A673 (cell line): ENCODE data around the gene USP9X. TPM values are rescaled to one million over a fixed set of nuclear protein-coding genes. Genes with fewer than 3 reads are reported as not detected.
"Not testable (repeated sequence)": the region's sequence is repeated elsewhere in the genome, so short reads cannot be mapped to it uniquely, and the experiment has no call there.

Experiments
- BruUV-seq: library from RNA; stranded (reverse); fragments of 400-500 nt; replicated peaks from 2 replicates; lab custom pipeline; 2021; lab: Mats Ljungman, UMichigan
- CTCF ChIA-PET: fragments of 300-600 bp; sonication (Branson Sonifier 250); formaldehyde crosslinking; loops from one replicate; lab custom pipeline; 2022; ENCODE audit warnings: antibody characterized with exemption; lab: Charles Lee
- POLR2A ChIA-PET: fragments of 300-600 bp; sonication (Branson Sonifier 250); formaldehyde crosslinking; loops from one replicate; lab custom pipeline; 2022; ENCODE audit warnings: antibody characterized with exemption; ENCODE audit not compliant: low non-redundant PET; lab: Charles Lee
- DNase-seq: peaks from one replicate; pipeline ENCODE4 v3.0.0-alpha.2; 2015; ENCODE audit warnings: low spot score
- H3K27ac ChIP-seq: fragments of 200-600 bp; sonication (generic); 2 replicates; pipeline ENCODE4 v1.5.1; 2016; ENCODE audit warnings: mixed run types, low read depth, mild to moderate bottlenecking, mixed read lengths, antibody characterized with exemption, low read length; ENCODE audit not compliant: poor library complexity, severe bottlenecking
- H3K27me3 ChIP-seq: fragments of 200-600 bp; sonication (generic); replicated peaks from 2 replicates; pipeline ENCODE4 v1.6.1; 2017; ENCODE audit warnings: mixed run types, low read depth, mild to moderate bottlenecking, mixed read lengths, antibody characterized with exemption, low read length; ENCODE audit not compliant: insufficient read depth, poor library complexity
- H3K36me3 ChIP-seq: fragments of 200-600 bp; sonication (generic); 2 replicates; pipeline ENCODE4 v1.6.1; 2016; ENCODE audit warnings: mixed run types, mild to moderate bottlenecking, mixed read lengths, antibody characterized with exemption, low read length; ENCODE audit not compliant: insufficient read depth, poor library complexity, severe bottlenecking
- H3K4me1 ChIP-seq: fragments of 200-600 bp; sonication (generic); 2 replicates; pipeline ENCODE4 v1.6.1; 2017; ENCODE audit warnings: mixed run types, mild to moderate bottlenecking, mixed read lengths, antibody characterized with exemption, low read length; ENCODE audit not compliant: insufficient read depth, poor library complexity, severe bottlenecking
- H3K4me3 ChIP-seq: fragments of 200-600 bp; sonication (generic); 2 replicates; pipeline ENCODE4 v1.5.1; 2016; ENCODE audit warnings: low read depth, mixed run types, mild to moderate bottlenecking, mixed read lengths, low read length; ENCODE audit not compliant: poor library complexity, severe bottlenecking
- H3K9me3 ChIP-seq: fragments of 200-600 bp; sonication (generic); 2 replicates; pipeline ENCODE4 v1.6.1; 2016; ENCODE audit warnings: mixed run types, low read depth, mild to moderate bottlenecking, mixed read lengths, antibody characterized with exemption, low read length; ENCODE audit not compliant: poor library complexity, severe bottlenecking
- CTCF ChIP-seq: fragments of 300-800, 200-600 bp; sonication (generic); conservative IDR thresholded peaks from 2 replicates; pipeline ENCODE4 v1.5.1; 2017; ENCODE audit warnings: low read depth, mild to moderate bottlenecking, antibody characterized with exemption, low read length, moderate library complexity, mixed read lengths
- EZH2 ChIP-seq: fragments of 200-600 bp; sonication (generic); IDR thresholded peaks from 2 replicates; pipeline ENCODE4 v1.6.1; 2017; ENCODE audit warnings: borderline replicate concordance, low read depth, mild to moderate bottlenecking, mixed read lengths, antibody characterized with exemption, low read length; ENCODE audit not compliant: poor library complexity, severe bottlenecking
- intact Hi-C: fragments of 100-400 bp; cut with micrococcal nuclease; formaldehyde crosslinking; loops from one replicate; pipeline ENCODE4 v1.10.0; 2022; ENCODE audit not compliant: unreplicated experiment
- total RNA-seq: library from RNA; stranded (reverse); gene quantifications from 2 replicates; pipeline ENCODE4 v1.2.3, GENCODE V29; 2021

USP9X gene
- total RNA-seq, 1 experiment from 2014 or later: 70.6 TPM

GRCh38 chrX:41178201-41178600 is 93.0 kb downstream of the USP9X start:
- no peak for DNase-seq
- peaks cover 4% of the 10 kb centered on the region for H3K36me3 ChIP-seq
- H3K27ac ChIP-seq: no peak overlapping the region
- TF ChIP-seq EZH2: no peak
- TF ChIP-seq CTCF: no peak
- no peak overlapping the region for H3K4me3 ChIP-seq
- CTCF ChIA-PET: no interaction called here
- H3K27me3 ChIP-seq: no peaks in the 10 kb centered on the region
- H3K4me1 ChIP-seq: no peaks in the 10 kb centered on the region
- POLR2A ChIA-PET: no interaction called here
- H3K9me3 ChIP-seq: no peaks in the 10 kb centered on the region
- no TSS peak for BruUV-seq
- intact Hi-C loops: no loop called here

GRCh38 chrX:41180194-41180908 is 95.1 kb downstream of the USP9X start:
- intact Hi-C loops: loop anchor here (1.0 kb wide), 1 partner anchor 73 kb away; no protein-coding TSS in a partner anchor
- POLR2A ChIA-PET: no interaction called here

GRCh38 chrX:41184312-41184711 is 99.1 kb downstream of the USP9X start:
- no TSS peak for BruUV-seq
- POLR2A ChIA-PET: no interaction called here
- CTCF ChIA-PET: no interaction called here

More at GRCh38 chrX:41180194-41180908, 95.1 kb downstream of the USP9X start:
- TF ChIP-seq EZH2: no peak
- peak; percentile 85 for TF ChIP-seq CTCF
- H3K36me3 ChIP-seq: peaks cover 11% of the 10 kb centered on the region
- CTCF ChIA-PET: interaction anchor here (0.5 to 1.3 kb wide), 9 partner anchors 9 to 579 kb away, joined by 3 to 5 read pairs (median 3); no protein-coding TSS in a partner anchor
- BruUV-seq: no TSS peak
- H3K4me1 ChIP-seq: no peaks in the 10 kb centered on the region
- H3K9me3 ChIP-seq: no peaks in the 10 kb centered on the region
- H3K27ac ChIP-seq: no peak overlapping the region
- H3K4me3 ChIP-seq: no peak overlapping the region
- peak; percentile 79 for DNase-seq
- H3K27me3 ChIP-seq: no peaks in the 10 kb centered on the region

GRCh38 chrX:41186946-41187345 is 101.7 kb downstream of the USP9X start:
- H3K27me3 ChIP-seq, H3K9me3 ChIP-seq, POLR2A ChIA-PET, BruUV-seq, CTCF ChIA-PET, intact Hi-C loops, H3K27ac ChIP-seq, H3K4me1 ChIP-seq, H3K4me3 ChIP-seq, DNase-seq: not testable (repeated sequence)
- H3K36me3 ChIP-seq: peaks cover 24% of the 10 kb centered on the region

More at GRCh38 chrX:41184312-41184711, 99.1 kb downstream of the USP9X start:
- H3K4me1 ChIP-seq: no peaks in the 10 kb centered on the region
- H3K27ac ChIP-seq: no peak overlapping the region
- intact Hi-C loops: no loop called here
- peaks cover 14% of the 10 kb centered on the region for H3K36me3 ChIP-seq
- H3K9me3 ChIP-seq: no peaks in the 10 kb centered on the region
- DNase-seq: no peak
- no peaks in the 10 kb centered on the region for H3K27me3 ChIP-seq
- H3K4me3 ChIP-seq: no peak overlapping the region
- TF ChIP-seq EZH2 (no peak), CTCF (no peak)
